ENCODE results near the gene OR6B3. TPM values are rescaled to one million over a fixed set of nuclear protein-coding genes. Genes with fewer than 3 reads are reported as not detected.

OR6B3 gene
- total and polyA plus RNA-seq, 4 donors, result not detected

DNA sequence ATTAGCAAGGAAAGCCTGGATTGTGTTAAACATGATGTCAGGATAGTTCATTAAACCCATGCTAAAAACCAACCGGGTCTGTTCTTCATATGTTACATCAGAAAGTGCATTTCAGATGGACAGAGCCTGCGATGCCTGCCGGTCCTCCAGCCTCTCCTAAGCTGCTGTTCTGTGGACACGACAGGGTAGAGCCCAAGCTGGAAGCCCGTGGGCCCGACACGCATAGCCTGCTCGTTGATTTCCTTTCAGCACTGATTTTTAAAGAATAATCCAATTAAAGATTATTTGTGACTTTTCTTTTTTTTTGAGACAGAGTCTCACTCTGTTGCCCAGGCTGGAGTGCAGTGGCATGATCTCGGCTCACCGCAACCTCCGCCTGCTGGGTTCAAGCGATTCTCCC, 797 bp downstream of the OR6B3 start:
- Histone ChIP-seq H3K9me3 (ENCODE audit: control insufficient read depth in 4 of 4, low read length in 3 of 4) (no peaks in the 10 kb centered on the region), H3K4me1 (ENCODE audit: control insufficient read depth in 4 of 4, insufficient read depth in 4 of 4, low read length in 3 of 4) (no peaks in the 10 kb centered on the region), H3K27me3 (ENCODE audit: control insufficient read depth in 4 of 4, insufficient read depth in 4 of 4, low read length in 3 of 4) (peaks cover 0 to 11% (median 3%) of the 10 kb centered on the region in 4 donors), H3K36me3 (ENCODE audit: control insufficient read depth in 4 of 4, insufficient read depth in 3 of 4, low read depth in 1 of 4, low read length in 3 of 4) (no peaks in the 10 kb centered on the region), H3K9ac (ENCODE audit: low read depth in 1 of 2, low read length in 2 of 2) (no peak overlapping the region), H3K27ac (ENCODE audit: low read depth in 1 of 2, low read length in 2 of 2) (no peak overlapping the region), H3K4me3 (ENCODE audit: low read depth in 1 of 3, low read length in 3 of 3) (no peak overlapping the region)
- DNase-seq (ENCODE audit: low spot score), result no peak
- TF ChIP-seq GABPA (IDR thresholded peaks at IDR 0.05 in 1 of 2, conservative IDR thresholded peaks at IDR 0.05 in 1 of 2) (no peak), HNF4G (IDR thresholded peaks at IDR 0.05) (no peak), YY1 (IDR thresholded peaks at IDR 0.05) (no peak), SP1 (IDR thresholded peaks at IDR 0.05) (no peak), RAD21 (IDR thresholded peaks at IDR 0.05) (no peak), FOXA1 (IDR thresholded peaks at IDR 0.05) (no peak), HNF4A (conservative IDR thresholded peaks at IDR 0.05) (no peak), JUND (IDR thresholded peaks at IDR 0.05) (no peak), EGR1 (IDR thresholded peaks at IDR 0.05; ENCODE audit: low read depth in 2 of 2) (no peak), FOXA2 (IDR thresholded peaks at IDR 0.05) (no peak), NR2F2 (IDR thresholded peaks at IDR 0.05) (no peak), TAF1 (conservative IDR thresholded peaks at IDR 0.05) (no peak), RXRA (IDR thresholded peaks at IDR 0.05) (no peak)
- TF ChIP-seq, protein P1, sequence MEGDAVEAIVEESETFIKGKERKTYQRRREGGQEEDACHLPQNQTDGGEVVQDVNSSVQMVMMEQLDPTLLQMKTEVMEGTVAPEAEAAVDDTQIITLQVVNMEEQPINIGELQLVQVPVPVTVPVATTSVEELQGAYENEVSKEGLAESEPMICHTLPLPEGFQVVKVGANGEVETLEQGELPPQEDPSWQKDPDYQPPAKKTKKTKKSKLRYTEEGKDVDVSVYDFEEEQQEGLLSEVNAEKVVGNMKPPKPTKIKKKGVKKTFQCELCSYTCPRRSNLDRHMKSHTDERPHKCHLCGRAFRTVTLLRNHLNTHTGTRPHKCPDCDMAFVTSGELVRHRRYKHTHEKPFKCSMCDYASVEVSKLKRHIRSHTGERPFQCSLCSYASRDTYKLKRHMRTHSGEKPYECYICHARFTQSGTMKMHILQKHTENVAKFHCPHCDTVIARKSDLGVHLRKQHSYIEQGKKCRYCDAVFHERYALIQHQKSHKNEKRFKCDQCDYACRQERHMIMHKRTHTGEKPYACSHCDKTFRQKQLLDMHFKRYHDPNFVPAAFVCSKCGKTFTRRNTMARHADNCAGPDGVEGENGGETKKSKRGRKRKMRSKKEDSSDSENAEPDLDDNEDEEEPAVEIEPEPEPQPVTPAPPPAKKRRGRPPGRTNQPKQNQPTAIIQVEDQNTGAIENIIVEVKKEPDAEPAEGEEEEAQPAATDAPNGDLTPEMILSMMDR (IDR thresholded peaks at IDR 0.05; ENCODE audit: low read depth, low read length, missing input control), result no peak
- TF ChIP-seq, protein P2, sequence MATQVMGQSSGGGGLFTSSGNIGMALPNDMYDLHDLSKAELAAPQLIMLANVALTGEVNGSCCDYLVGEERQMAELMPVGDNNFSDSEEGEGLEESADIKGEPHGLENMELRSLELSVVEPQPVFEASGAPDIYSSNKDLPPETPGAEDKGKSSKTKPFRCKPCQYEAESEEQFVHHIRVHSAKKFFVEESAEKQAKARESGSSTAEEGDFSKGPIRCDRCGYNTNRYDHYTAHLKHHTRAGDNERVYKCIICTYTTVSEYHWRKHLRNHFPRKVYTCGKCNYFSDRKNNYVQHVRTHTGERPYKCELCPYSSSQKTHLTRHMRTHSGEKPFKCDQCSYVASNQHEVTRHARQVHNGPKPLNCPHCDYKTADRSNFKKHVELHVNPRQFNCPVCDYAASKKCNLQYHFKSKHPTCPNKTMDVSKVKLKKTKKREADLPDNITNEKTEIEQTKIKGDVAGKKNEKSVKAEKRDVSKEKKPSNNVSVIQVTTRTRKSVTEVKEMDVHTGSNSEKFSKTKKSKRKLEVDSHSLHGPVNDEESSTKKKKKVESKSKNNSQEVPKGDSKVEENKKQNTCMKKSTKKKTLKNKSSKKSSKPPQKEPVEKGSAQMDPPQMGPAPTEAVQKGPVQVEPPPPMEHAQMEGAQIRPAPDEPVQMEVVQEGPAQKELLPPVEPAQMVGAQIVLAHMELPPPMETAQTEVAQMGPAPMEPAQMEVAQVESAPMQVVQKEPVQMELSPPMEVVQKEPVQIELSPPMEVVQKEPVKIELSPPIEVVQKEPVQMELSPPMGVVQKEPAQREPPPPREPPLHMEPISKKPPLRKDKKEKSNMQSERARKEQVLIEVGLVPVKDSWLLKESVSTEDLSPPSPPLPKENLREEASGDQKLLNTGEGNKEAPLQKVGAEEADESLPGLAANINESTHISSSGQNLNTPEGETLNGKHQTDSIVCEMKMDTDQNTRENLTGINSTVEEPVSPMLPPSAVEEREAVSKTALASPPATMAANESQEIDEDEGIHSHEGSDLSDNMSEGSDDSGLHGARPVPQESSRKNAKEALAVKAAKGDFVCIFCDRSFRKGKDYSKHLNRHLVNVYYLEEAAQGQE (IDR thresholded peaks at IDR 0.05), result no peak
- TF ChIP-seq, protein P3, sequence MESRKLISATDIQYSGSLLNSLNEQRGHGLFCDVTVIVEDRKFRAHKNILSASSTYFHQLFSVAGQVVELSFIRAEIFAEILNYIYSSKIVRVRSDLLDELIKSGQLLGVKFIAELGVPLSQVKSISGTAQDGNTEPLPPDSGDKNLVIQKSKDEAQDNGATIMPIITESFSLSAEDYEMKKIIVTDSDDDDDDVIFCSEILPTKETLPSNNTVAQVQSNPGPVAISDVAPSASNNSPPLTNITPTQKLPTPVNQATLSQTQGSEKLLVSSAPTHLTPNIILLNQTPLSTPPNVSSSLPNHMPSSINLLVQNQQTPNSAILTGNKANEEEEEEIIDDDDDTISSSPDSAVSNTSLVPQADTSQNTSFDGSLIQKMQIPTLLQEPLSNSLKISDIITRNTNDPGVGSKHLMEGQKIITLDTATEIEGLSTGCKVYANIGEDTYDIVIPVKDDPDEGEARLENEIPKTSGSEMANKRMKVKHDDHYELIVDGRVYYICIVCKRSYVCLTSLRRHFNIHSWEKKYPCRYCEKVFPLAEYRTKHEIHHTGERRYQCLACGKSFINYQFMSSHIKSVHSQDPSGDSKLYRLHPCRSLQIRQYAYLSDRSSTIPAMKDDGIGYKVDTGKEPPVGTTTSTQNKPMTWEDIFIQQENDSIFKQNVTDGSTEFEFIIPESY (IDR thresholded peaks at IDR 0.05), result no peak
- TF ChIP-seq, protein P4, sequence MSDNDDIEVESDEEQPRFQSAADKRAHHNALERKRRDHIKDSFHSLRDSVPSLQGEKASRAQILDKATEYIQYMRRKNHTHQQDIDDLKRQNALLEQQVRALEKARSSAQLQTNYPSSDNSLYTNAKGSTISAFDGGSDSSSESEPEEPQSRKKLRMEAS (IDR thresholded peaks at IDR 0.05), result no peak
- TF ChIP-seq, protein P5, sequence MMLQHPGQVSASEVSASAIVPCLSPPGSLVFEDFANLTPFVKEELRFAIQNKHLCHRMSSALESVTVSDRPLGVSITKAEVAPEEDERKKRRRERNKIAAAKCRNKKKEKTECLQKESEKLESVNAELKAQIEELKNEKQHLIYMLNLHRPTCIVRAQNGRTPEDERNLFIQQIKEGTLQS (IDR thresholded peaks at IDR 0.05), result no peak
- 83% methylated on average over 12 of the region's 12 CpGs for WGBS
